Forelimb muscle (tissue), 1 donor: ENCODE results near the gene SPATA6. TPM values are rescaled to one million over a fixed set of nuclear protein-coding genes. Genes with fewer than 3 reads are reported as not detected.
"Not testable (repeated sequence)": the region's sequence is repeated elsewhere in the genome, so short reads cannot be mapped to it uniquely, and the experiment has no call there.

Source experiments
- DNase-seq: peaks from one replicate; pipeline ENCODE4 v3.0.0-alpha.2; 2013; ENCODE audit warnings: low read depth
- polyA plus RNA-seq: library from polyadenylated mRNA; unstranded; fragments of 120-200 nt; gene quantifications from one replicate; pipeline ENCODE4 v1.2.1, GENCODE V29; 2013; ENCODE audit not compliant: insufficient read length

The SPATA6 gene
- polyA plus RNA-seq, 1 donor, result 8.4 TPM

DNA sequence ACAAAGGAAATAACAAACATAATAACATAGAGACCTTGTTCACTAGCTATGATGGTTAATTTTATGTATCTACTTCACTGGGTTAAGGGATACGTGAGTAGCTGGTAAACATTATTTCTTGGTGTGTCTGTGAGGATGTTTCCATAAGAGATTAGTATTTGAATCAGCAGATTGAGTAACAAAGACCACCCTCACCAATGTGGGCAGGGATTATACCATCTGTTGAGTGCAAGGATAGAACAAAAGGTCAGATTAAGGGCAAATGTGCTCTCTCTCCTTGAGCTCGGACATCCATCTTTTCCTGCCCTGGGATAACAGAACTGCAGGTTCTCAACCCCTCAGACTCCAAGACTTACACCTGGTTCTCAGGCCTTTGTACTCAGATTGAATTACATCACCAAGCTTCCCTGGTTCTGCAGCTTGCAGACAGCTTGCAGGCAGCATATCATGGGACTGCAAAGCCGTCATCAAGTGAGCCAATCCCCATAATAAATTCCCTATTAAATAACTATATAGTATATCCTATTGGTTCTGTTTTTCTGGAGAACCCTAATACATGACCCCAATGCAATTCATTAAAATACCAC, 9.2 kb downstream of the SPATA6 start:
- DNase-seq, result no peak

DNA sequence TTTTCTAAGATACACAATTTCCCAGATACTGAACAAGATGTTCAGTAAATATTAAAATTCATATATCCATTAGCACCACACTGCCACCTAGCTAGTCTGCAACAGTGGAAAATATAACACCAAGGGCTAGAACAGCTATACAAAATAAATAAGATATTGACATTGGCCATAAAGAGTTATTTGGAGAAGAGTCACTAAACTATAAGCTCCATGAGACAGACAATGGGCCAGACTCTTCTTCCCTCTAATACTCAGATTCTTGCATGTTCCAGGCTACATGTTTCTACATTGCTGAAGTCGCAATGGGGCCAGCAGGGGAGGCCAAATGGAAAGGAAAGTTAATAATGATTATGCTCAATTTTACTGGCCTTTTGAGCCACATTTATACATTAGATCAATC, 21.5 kb downstream of the SPATA6 start:
- DNase-seq, result no peak

DNA sequence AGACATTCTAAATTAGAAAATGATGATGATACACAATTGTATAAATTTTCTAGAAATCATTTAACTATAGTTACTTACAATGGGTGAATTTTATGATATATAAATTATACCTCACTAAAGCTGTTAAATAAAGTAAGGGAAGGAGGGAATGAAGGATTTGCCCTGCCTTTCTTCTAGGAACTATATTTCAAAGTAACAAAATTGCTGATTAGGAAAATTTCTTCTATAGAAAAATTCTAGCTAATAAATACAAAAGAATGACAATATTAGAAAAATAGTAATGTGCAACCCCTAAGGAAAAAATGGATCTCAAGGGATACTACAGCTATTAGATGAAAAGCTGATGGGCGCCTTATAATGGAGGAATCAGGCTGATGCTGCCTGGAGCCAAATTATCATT, 23.1 kb downstream of the SPATA6 start:
- DNase-seq, result no peak

DNA sequence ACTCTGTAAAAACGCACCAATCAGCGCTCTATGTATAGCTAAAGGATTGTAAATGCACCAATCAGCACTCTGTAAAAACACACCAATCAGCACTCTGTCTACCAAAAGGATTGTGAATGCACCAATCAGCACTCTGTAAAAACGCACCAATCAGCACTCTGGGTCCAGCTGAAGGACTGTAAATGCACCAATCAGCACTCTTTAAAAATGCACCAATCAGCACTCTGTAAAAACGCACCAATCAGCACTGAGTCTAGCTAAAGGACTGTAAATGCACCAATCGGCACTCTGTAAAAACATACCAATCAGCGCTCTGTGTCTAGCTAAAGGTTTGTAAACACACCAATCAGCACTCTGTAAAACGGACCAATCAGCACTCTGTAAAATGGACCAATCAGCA, 27.8 kb downstream of the SPATA6 start:
- not testable (repeated sequence) for DNase-seq

DNA sequence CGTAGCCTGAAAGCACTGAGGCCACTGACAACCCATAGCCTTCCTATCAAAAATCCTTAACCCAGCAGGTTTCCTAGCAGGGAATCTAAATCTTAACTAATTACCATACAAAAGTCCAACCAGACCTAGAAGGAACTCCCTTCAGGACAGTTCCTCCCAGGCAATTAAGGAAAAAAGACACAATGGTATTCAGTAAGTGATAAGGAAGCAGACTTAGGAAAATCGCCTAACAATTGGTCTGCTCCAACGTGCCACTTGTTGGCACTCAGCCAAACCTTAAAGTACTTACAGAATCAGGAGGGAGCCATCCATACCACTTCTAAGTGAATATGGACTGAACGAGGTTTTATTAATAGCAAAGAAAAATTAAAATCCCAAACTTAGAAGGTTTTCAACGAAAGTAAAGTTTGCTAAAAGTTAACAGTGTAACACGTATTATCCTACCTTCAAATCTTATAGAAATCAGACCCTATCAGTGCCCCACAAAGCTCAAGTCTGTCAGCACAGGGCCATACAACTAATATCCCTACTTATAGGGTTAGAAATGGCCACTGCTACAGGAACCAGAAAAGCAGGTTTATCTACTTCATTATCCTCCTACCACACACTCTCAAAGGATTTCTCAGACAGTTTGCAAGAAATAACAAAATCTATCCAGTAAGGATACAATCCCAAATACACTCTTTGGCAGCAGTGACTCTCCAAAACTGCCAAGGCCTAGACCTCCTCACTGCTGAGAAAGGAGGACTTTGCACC, 29.0 kb downstream of the SPATA6 start:
- DNase-seq, result no peak

DNA sequence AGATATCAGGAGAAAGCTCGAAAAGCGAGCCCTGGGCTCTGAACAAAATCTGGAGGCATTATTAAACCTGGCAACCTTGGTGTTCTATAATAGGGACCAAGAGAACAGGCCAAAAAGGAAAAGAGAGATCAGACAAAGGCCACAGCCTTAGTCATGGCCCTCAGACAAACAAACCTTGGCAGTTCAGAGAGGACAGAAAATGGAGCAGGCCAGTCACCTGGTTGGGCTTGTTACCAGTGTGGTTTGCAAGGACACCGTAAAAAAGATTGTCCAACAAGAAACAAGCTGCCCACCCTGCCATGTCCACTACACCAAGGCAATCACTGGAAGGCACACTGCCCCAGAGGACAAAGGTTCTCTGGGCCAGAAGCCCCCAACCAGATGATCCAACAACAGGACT, 31.2 kb downstream of the SPATA6 start:
- DNase-seq, result not testable (repeated sequence)

DNA sequence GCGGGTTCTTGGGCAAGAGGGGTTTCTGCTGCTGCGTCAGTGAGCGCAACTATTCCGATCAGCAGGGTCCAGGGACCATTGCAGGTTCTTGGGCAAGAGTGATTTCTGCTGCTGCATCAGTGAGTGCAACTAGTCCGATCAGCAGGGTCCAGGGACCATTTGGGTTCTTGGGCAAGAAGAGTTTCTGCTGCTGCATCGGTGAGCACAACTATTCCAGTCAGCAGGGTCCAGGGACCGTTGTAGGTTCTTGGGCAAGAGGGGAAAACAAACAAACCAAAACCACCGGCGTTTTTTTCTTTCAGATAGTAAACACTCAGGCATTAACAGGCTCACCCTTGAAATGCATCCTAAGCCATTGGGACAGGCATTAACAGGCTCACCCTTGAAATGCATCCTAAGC, 32.6 kb downstream of the SPATA6 start:
- no peak for DNase-seq

DNA sequence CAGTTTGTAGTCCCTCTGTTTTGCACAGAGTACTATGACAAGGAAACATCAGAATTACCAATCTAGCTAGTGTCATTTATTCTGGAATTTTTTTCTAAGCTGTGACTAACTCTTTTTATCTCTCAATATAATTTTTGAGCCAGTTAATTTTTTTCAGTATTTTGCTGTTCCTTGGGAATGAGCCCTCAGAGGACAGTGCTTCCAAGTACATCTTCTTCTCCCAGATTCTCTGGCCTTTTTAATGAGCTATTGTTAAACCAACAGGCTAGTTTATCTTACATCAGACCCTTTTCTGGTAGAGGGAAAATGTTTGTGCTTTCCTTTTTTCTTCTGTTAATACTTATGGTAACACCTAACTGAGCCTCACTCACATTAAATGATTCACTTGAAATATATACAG, 34.6 kb downstream of the SPATA6 start:
- DNase-seq, result not testable (repeated sequence)

DNA sequence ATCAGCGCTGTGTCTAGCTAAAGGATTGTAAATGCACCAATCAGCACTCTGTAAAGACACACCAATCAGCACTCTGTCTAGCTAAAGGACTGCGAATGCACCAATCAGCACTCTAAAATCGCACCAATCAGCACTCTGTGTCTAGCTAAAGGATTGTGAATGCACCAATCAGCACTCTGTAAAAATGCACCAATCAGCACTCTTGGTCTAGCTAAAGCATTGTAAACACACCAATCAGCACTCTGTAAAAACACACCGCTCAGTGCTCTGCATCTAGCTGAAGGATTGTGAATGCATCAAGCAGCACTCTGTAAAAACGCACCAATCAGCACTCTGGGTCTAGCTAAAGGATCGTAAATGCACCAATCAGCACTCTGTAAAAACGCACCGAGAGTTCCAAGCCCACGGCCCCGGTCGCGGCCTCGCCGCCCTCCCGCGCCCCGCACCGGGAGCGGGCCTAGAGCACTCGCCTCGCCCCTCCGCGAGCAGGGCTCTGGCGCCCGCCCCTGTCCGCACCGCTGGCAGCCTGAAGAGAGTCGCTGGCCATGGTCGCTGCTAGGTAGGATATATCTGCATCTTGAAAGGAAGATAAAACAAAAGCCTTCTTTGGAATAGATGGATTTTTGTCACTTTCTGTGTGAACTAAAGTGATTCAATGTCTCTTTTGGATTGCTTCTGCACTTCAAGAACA, 36.5 kb downstream of the SPATA6 start:
- DNase-seq, result not testable (repeated sequence)

DNA sequence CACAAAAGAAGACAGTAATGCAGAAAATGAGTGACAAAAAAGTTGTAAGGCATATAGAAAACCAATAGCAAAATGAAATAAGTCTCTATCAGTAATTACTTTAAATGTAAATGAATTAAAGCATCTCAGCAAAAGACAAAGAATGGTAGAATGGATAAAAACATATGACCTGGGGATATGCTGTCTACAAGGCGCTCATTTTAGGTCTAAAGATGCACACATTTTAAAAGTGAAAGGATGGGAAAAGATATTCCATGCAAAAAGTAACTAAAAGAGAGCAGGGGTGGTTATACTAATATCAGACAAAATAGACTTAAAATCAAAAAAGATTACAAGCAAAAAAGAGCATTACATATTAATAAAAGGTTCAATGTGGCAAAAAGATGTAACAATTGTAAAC, 41.2 kb downstream of the SPATA6 start:
- no peak for DNase-seq

DNA sequence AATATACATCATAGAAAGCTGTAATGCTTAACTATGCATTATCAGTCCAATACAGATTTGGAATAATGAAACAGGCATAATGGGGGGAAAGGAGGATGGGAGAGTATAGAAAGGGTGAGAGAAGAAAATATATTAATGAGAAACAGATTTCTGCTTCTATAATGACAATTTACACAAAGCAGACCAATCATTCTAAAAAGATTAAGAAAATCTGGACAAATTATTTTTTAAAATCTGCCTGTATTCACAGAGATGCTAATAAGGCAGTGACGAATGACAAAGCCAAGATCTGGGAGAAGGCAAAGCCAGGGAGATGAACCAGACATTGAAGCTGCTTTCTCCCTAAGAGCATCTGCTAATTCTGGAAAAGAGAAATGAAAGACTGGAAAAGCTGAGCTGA, 50.0 kb downstream of the SPATA6 start:
- DNase-seq, result no peak

DNA sequence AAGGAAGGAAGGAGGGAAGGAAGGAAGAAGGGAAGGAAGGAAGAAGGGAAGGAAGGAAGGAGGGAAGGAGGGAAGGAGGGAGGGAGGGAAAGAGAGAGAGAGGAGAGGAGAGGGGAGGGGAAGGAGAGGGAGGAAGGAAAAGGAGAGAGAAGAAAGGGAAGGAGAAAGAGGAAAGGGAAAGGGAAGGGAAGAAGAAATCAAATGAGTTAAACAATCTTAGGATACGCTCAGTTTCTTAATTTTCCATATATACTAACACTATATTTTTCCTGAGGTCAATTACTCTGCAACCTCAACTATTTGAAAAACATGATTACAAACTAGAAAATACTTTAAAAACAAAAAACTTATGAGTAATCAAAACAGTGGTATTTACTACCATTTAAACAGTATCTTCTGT, 53.3 kb downstream of the SPATA6 start:
- DNase-seq, result no peak

DNA sequence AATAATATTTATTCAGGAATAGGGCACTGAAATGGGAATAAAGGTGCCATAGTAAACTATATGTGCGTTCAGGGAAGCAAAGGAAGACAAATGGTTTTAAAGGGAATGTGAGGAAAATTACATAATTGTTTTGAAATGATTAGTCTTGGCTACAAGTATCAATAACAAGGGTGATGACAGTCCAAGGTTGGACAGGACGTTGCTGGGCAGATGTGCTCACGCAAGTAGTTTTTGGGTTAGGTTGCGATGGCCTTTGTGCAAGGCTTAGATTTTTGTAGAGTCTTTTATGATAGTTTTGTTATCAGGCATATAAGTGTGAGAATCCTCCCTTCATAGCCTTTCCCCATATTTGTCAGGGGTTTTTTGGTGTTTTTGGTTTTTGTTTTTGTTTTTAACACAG, 57.0 kb downstream of the SPATA6 start:
- no peak for DNase-seq

DNA sequence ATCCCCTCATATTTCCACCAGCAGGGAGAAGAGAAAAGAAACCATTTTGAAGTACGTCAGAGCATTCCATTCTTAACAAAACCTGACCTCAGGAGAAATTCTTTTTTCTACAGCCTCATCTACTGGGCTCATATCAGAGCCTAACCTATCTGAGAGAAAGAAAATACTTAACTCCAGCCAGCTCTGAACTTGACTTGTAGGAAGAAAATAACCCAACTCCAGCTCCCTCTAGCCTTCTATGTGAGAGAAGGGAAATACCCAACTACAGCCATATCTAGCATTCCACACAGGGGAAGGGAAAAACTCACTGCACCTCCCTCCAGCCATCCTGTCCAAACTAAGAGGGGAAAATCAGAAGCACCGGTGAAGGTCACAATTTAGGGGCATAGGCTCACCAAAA, 57.7 kb downstream of the SPATA6 start:
- no peak for DNase-seq

DNA sequence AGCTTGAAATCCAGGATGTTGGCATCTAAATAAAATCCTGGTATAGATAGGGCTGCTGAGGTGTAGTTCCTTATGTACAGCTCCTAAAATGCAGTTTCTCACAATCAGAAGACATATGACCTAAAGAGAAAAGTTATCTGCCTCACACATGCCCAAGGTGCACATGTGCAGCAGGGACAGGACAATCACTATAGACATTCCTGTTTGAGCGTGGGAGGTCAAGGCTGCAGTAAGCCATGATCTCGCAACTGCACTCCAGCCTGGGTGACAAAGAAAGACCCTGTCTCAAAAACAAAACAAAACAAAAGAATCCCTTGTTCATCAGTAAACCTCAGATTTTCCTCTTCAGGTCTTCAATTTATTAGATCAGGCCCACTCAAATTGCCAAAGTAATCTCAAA, 66.1 kb downstream of the SPATA6 start:
- DNase-seq, result no peak

DNA sequence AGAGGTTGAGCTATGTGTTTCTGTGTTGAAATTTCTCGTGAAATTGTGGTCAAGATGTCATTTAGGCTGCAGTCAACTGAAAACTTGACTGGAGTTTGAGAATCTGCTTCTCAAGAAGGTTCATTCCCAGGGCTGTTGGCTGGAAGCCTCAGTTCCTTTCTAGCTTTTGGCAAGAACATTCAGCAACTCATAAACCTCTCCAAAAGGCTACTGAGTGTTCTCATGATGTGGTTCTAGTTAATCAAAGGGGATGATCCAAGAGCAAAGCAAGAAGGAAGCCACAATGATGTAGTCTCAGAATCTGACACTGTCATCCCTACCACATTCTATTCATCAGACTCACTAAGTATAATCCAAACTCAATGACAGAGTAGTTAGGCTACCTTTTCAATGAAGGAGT, 66.6 kb downstream of the SPATA6 start:
- DNase-seq, result no peak

DNA sequence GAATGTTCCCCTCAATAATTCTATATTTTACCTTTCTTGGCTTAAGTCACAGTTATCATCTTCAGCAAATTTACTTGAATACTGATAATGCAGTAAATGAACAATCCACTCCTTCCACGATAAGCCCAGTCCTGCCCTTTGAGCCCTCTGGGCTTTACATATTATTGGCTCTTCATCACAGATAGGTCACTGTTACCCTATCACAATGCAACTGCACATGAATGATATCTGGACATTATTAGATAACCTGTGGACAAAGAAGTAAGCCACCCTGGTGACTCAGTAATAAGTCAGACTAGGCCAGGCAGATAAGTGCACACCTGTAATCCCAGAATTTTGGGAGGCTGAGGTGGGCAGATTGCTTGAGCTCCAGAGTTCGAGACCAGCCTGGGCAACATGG, 69.4 kb downstream of the SPATA6 start:
- DNase-seq, result no peak

DNA sequence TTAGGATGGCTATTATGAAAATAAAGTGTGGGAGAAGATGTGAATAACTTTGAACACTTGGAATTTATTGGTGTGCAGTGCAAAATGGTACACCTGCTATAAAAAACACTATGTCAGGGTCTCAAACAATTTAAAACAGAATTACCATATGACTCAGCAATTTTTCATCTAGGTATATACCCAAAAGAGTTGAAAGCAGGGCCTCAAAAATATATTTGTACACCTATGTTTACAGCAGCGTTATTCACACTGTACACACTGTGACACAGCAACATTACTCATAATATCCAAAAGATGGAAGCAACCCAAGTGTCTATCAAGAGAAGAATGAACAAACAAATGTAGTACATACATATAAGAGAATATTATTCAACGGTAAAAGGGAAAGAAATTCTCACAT, 75.8 kb downstream of the SPATA6 start:
- DNase-seq, result no peak

DNA sequence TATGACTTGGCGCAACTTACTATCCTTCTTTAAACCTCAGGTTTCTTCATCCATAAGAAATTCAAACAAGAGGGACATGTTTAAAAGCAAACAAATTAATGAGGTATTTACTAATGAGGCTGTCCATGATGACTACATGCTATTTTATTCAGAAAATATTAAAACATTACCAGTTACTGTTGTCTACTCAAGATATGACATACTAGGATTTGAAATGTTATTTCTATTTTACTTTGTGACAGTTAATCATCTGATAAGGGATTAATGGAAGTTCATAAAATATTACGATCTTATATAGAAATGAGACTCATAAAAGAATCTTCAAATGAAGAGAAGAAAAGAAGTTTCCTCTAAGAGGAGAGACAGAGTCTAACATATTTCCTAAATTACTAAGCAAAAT, 80.1 kb downstream of the SPATA6 start:
- no peak for DNase-seq

DNA sequence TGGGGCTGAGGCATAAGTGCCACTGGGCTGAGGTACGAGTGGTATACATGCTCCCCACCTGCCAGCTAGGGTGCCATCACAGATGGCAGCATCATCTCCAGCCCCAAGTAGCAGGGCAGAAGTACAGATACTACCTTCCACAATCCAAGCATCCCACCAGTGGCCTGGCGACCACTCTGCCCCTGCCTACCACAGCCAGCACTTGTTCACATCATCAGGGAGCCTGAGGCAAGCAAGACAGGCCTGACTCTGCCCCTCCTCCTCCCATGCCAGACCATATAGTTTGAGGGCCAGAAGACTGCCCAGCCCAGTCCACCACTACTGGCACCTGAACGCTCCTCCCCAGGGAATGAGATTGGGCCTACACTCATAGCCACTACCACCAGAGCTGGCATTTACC, 84.6 kb downstream of the SPATA6 start:
- no peak for DNase-seq

DNA sequence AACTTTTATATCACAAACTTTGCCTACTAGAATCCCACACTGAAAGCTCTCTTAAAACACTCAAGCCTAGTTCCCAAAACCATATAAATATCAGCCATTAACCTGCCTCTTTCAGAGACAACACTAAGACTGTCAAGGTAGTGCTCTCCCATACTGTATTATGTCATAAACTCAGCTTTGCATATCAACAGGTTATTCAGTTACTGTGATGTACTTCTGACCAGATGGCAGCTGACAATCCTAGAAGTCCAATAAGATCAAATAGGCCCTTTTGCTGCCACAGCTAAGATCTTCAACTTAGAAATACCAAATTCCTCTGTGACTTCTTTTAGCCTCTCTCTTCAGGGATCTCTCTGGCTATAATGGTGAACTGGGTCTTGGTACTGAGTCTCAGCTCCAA, 97.2 kb downstream of the SPATA6 start:
- DNase-seq, result no peak

DNA sequence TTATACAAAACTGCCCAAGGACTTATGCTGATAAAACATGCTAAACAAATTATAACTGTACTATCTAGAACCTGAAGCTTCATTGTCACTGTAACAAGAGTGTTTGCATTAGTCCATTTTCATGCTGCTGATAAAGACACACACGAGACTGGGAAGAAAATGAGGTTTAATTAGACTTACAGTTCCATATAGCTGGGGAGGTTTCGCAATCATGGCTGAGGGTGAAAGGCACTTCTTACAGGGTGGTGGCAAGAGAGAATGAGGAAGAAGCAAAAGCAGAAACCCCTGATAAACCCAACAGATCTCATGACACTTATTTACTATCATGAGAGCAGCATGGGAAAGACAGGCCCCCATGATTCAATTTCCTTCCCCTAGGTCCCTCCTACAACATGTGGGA, 100.4 kb downstream of the SPATA6 start:
- DNase-seq, result no peak

DNA sequence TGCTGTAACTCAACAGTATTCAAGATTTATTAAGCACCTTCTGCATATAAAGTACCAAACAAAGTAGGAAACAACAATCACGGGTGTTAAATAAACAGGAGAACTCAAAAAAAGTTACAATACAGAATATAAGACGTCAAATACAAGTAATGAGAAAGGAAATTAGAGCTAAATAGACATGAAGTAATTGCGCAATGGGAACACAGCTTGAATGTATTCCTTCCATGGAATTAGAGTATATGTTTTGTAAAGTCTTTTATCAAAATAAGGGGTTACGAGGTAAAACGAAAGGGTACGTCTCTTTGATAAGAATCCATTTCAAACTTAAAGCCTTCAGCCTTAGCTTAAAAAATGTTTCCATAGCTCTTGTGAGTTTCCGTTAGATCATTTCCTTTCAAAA, 109.1 kb downstream of the SPATA6 start:
- DNase-seq, result no peak
